Measurements from ENCODE around the gene GPANK1.
"Not testable (repeated sequence)": the region's sequence is repeated elsewhere in the genome, so short reads cannot be mapped to it uniquely, and the experiment has no call there.

- not testable (repeated sequence) for TF ChIP-seq JUND (IDR thresholded peaks at IDR 0.05; ENCODE audit: borderline replicate concordance, low read depth, low read length); JUND (tag; IDR thresholded peaks at IDR 0.05; ENCODE audit: borderline replicate concordance, low read depth, low read length); KAT7 (CRISPR knock-in tag; IDR thresholded peaks at IDR 0.05; ENCODE audit: borderline replicate concordance); CTCF (IDR thresholded peaks at IDR 0.05 in 2 of 3, conservative IDR thresholded peaks at IDR 0.05 in 1 of 3; ENCODE audit: insufficient read depth in 2 of 3, low read depth in 1 of 3, low read length in 3 of 3); HMGXB4 (CRISPR knock-in tag; IDR thresholded peaks at IDR 0.05); POLR2A (conservative IDR thresholded peaks at IDR 0.05); SMAD2 (IDR thresholded peaks at IDR 0.05; ENCODE audit: low read depth, low read length); ZNF830 (CRISPR knock-in tag; IDR thresholded peaks at IDR 0.05); SIRT6 (IDR thresholded peaks at IDR 0.05; ENCODE audit: low read depth, low read length); MYC (IDR thresholded peaks at IDR 0.05; ENCODE audit: low read depth, low read length); MYC (CRISPR knock-in tag; IDR thresholded peaks at IDR 0.05; ENCODE audit: borderline replicate concordance, low read depth); NRF1 (conservative IDR thresholded peaks at IDR 0.05 in 1 of 2, IDR thresholded peaks at IDR 0.05 in 1 of 2); TAF1 (IDR thresholded peaks at IDR 0.05; ENCODE audit: control insufficient read depth, extremely low read depth, insufficient read depth, low read length, severe bottlenecking); ZKSCAN1 (IDR thresholded peaks at IDR 0.05; ENCODE audit: low read depth, low read length); PHF21A (IDR thresholded peaks at IDR 0.05; ENCODE audit: borderline replicate concordance, low read depth); RBM39 (optimal IDR thresholded peaks at IDR 0.05; ENCODE audit: low read depth, low read length)
These were observed 44.4 kb upstream of the GPANK1 start for GRCh38 chr6:31709157-31709556.
